ENCODE measurements around the gene SMDT1.

The SMDT1 gene

DNA sequence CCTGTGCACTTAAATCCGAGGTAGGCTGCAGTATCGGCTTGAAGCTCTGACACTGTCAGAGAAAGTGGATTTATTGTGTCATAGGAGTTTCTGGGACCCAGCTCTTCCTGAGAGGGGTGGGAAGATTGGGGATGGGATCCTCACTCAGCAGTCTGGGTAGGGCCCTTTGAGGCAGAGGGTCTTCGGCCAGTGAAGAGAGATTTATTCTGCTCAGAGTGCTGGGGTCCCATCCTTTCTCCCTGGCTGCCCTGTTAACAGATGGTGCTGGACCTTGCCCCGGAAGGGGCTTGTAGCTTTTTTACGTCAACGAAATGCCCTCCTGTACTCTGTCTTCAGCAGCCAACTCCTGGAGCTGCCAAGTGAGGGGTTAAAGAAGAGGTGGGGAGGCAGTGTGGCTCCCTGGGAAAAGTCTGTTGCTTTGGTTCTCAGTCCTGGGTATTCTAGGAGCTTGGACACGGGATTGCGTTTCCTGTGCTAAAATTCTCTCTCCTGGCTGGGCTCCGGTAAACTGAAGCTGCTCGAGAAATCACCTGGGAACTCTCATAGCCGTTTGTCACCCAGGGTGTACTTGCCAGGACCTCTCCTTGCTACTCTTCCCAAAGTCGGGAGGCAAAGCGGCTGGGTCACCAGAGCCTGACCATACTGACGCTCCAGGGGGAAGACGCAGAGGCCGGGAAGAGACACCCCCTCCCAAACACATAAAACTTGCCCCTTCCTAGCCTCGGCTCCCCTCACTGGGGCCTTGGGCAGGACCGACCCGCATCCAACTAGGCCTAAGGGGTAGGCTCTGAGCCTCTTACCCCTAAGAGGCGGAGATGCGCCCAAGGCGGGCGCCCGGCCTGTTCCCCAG is 806 bp upstream of the SMDT1 start:
- H3K9me3 ChIP-seq (ENCODE audit: control insufficient read depth, low read length), result no peaks in the 10 kb centered on the region

DNA sequence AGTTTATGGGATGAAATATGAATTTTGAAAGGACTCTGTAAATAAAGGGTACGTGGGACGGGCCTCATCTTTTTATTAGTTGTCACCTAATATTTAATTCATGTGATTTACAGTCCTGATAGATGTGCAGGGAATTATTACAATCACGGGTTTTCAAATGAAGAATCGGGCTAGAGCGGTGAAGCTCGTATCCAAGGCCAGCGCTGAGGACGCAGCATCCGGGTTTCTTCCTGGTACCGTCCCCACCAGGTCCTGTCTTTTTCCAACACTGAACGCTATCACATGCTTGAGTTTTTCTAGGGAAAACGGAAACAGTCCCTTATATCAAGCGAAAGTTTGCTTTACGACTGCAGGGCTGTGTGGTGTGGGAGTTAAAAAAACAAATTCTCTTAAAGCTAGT is 787 bp downstream of the SMDT1 start:
- Histone ChIP-seq H3K4me2 (ENCODE audit: low read length) (peak overlapping the region; percentile 90), H3K27ac (peak overlapping the region; percentile 98), H3K4me3 (ENCODE audit: low read depth, low read length) (peak overlapping the region; percentile 90), H3K9me3 (ENCODE audit: control insufficient read depth, low read length) (no peaks in the 10 kb centered on the region), H3K36me3 (ENCODE audit: control insufficient read depth, insufficient read depth, low read length) (no peaks in the 10 kb centered on the region), H3K9ac (peak overlapping the region; percentile 21), H2AFZ (peak overlapping the region; percentile 98), H3K79me2 (peaks cover 12% of the 10 kb centered on the region), H3K4me1 (no peaks in the 10 kb centered on the region), H3K27me3 (ENCODE audit: control insufficient read depth, insufficient read depth, low read length) (no peaks in the 10 kb centered on the region)
- TF ChIP-seq, protein P1, sequence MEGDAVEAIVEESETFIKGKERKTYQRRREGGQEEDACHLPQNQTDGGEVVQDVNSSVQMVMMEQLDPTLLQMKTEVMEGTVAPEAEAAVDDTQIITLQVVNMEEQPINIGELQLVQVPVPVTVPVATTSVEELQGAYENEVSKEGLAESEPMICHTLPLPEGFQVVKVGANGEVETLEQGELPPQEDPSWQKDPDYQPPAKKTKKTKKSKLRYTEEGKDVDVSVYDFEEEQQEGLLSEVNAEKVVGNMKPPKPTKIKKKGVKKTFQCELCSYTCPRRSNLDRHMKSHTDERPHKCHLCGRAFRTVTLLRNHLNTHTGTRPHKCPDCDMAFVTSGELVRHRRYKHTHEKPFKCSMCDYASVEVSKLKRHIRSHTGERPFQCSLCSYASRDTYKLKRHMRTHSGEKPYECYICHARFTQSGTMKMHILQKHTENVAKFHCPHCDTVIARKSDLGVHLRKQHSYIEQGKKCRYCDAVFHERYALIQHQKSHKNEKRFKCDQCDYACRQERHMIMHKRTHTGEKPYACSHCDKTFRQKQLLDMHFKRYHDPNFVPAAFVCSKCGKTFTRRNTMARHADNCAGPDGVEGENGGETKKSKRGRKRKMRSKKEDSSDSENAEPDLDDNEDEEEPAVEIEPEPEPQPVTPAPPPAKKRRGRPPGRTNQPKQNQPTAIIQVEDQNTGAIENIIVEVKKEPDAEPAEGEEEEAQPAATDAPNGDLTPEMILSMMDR (IDR thresholded peaks at IDR 0.05), result no peak

More for the DNA sequence above, 806 bp upstream of the SMDT1 start:
- TF ChIP-seq, protein P1 (IDR thresholded peaks at IDR 0.05), result no peak
- peak overlapping the region; percentile 73 for H3K4me2 ChIP-seq (ENCODE audit: low read length)
- H3K9ac ChIP-seq, result peak overlapping the region; percentile 37
- H3K27me3 ChIP-seq (ENCODE audit: control insufficient read depth, insufficient read depth, low read length), result no peaks in the 10 kb centered on the region
- H3K4me1 ChIP-seq, result no peaks in the 10 kb centered on the region
- H2AFZ ChIP-seq, result peak overlapping the region; percentile 98
- H3K4me3 ChIP-seq (ENCODE audit: low read depth, low read length), result peak overlapping the region; percentile 90
- peak overlapping the region; percentile 98 for H3K27ac ChIP-seq
- no peaks in the 10 kb centered on the region for H3K36me3 ChIP-seq (ENCODE audit: control insufficient read depth, insufficient read depth, low read length)
- peaks cover 8% of the 10 kb centered on the region for H3K79me2 ChIP-seq

DNA sequence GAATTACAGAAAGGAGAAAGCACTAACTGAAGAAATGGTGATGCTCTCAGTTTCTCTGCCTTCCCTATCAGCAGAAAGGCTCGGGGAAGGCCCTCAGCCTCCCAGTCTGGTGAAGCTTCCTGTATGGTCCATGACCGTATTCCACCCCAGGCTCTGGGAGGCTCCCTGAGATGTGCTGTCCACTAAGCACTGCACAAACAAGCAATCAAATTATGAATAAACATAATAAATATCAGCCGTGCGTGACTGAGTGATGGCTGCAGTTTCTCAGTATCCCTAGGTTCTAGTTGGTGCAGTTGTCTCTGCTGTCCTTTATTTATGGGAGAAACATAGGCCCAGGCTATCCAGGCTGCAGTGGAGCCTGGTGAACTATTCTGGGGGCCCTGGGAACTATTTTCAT is 3.6 kb downstream of the SMDT1 start:
- Histone ChIP-seq H3K9me3 (ENCODE audit: control insufficient read depth, low read length) (no peaks in the 10 kb centered on the region), H3K27ac (no peak overlapping the region), H3K4me1 (no peaks in the 10 kb centered on the region), H3K27me3 (ENCODE audit: control insufficient read depth, insufficient read depth, low read length) (no peaks in the 10 kb centered on the region), H3K36me3 (ENCODE audit: control insufficient read depth, insufficient read depth, low read length) (no peaks in the 10 kb centered on the region), H3K79me2 (peaks cover 12% of the 10 kb centered on the region), H3K9ac (no peak overlapping the region), H3K4me3 (ENCODE audit: low read depth, low read length) (no peak overlapping the region), H3K4me2 (ENCODE audit: low read length) (no peak overlapping the region), H2AFZ (no peak overlapping the region)
- TF ChIP-seq, protein P1 (IDR thresholded peaks at IDR 0.05), result no peak

DNA sequence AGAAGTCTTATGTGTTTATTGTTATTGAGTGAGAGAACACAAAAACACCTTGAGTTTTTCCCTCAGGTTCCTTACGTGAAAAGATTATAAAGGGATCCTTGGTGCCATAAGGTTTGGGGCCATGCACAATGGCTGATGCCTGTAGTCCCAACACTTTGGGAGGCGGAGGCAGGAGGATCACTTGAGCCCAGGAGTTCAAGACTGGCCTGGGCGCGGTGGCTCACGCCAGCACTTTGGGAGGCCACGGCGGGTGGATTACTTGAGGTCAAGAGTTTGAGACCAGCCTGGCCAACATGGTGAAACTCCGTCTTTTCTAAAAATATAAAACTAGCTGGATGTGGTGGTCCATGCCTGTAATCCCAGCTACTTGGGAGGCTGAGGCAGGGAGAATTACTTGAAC is 5.4 kb downstream of the SMDT1 start:
- Histone ChIP-seq H3K9ac (no peak overlapping the region), H3K4me1 (no peaks in the 10 kb centered on the region), H3K4me3 (ENCODE audit: low read depth, low read length) (no peak overlapping the region), H3K36me3 (ENCODE audit: control insufficient read depth, insufficient read depth, low read length) (no peaks in the 10 kb centered on the region), H3K9me3 (ENCODE audit: control insufficient read depth, low read length) (peaks cover 3% of the 10 kb centered on the region), H3K27me3 (ENCODE audit: control insufficient read depth, insufficient read depth, low read length) (no peaks in the 10 kb centered on the region), H3K4me2 (ENCODE audit: low read length) (no peak overlapping the region), H3K27ac (no peak overlapping the region), H2AFZ (no peak overlapping the region), H3K79me2 (peaks cover 23% of the 10 kb centered on the region)
- TF ChIP-seq, protein P1 (IDR thresholded peaks at IDR 0.05), result no peak

DNA sequence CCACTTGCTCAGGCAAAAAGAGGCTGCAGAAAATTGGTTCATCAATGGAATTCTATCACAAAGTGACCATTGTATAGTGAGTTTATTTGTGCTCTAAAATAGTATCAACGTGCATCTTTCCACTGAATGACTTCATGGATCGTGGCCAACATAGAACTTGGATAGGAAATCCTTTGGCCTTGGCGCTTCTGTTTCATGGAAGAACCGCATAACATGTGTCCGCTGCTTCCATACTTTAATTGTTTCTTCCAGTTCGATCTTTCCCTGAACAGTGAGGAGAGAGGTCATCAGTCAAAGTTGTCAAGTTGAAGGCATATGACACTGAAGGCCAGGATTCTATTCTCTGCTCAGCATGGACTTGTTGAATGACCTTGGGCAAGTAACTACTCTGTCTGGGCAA is 6.6 kb downstream of the SMDT1 start:
- Histone ChIP-seq H3K4me3 (ENCODE audit: low read depth, low read length) (no peak overlapping the region), H3K4me2 (ENCODE audit: low read length) (no peak overlapping the region), H3K36me3 (ENCODE audit: control insufficient read depth, insufficient read depth, low read length) (no peaks in the 10 kb centered on the region), H3K79me2 (peaks cover 23% of the 10 kb centered on the region), H3K27me3 (ENCODE audit: control insufficient read depth, insufficient read depth, low read length) (no peaks in the 10 kb centered on the region), H3K27ac (peak overlapping the region; percentile 32), H3K9me3 (ENCODE audit: control insufficient read depth, low read length) (peaks cover 3% of the 10 kb centered on the region), H3K9ac (no peak overlapping the region), H3K4me1 (no peaks in the 10 kb centered on the region), H2AFZ (no peak overlapping the region)
- TF ChIP-seq, protein P1 (IDR thresholded peaks at IDR 0.05), result no peak
